GM23338 (cell line): ENCODE measurements around the gene SNPH. TPM values are rescaled to one million over a fixed set of nuclear protein-coding genes. Genes with fewer than 3 reads are reported as not detected.

ENCODE experiments used
- ATAC-seq: fragments of 200-7000 bp; cut with Tn5 transposase; 3 replicates; pipeline ENCODE4 v1.9.1; 2020
- DNase-seq: peaks from one replicate; pipeline ENCODE4 v3.0.0-alpha.2; 2015; ENCODE audit warnings: low spot score
- H2AFZ ChIP-seq: fragments of 200-600 bp; sonication (generic); 2 replicates; pipeline ENCODE4 v1.8.0; 2016; ENCODE audit warnings: antibody characterized with exemption, mild to moderate bottlenecking, moderate library complexity
- H3F3A ChIP-seq: fragments of 200-600 bp; sonication (generic); replicated peaks from 2 replicates; pipeline ENCODE4 v1.8.0; 2017; ENCODE audit warnings: antibody characterized with exemption, mixed run types, low read depth
- H3K27ac ChIP-seq: fragments of 200-600 bp; sonication (generic); 2 replicates; pipeline ENCODE4 v1.6.1; 2016; ENCODE audit warnings: low read depth
- H3K27me3 ChIP-seq: fragments of 200-600 bp; sonication (generic); 2 replicates; pipeline ENCODE4 v1.8.0; 2016; ENCODE audit warnings: mild to moderate bottlenecking, mixed run types, moderate library complexity; ENCODE audit not compliant: insufficient read depth
- H3K36me3 ChIP-seq: fragments of 200-600 bp; sonication (generic); 2 replicates; pipeline ENCODE4 v1.8.0; 2016; ENCODE audit warnings: mild to moderate bottlenecking; ENCODE audit not compliant: insufficient read depth
- H3K4me1 ChIP-seq: fragments of 200-600 bp; sonication (generic); 2 replicates; pipeline ENCODE4 v1.8.0; 2016; ENCODE audit warnings: mild to moderate bottlenecking, moderate library complexity; ENCODE audit not compliant: insufficient read depth
- H3K4me2 ChIP-seq: fragments of 200-600 bp; sonication (generic); 2 replicates; pipeline ENCODE4 v1.7.1; 2017; ENCODE audit warnings: mixed run types
- H3K4me3 ChIP-seq: fragments of 200-600 bp; sonication (generic); 2 replicates; pipeline ENCODE4 v1.6.1; 2016; ENCODE audit warnings: mixed run types
- H3K79me2 ChIP-seq: fragments of 200-600 bp; sonication (generic); replicated peaks from 2 replicates; pipeline ENCODE4 v1.8.0; 2017; ENCODE audit warnings: mild to moderate bottlenecking; ENCODE audit not compliant: insufficient read depth
- H3K9me2 ChIP-seq: fragments of 200-600 bp; sonication (generic); 2 replicates; pipeline ENCODE4 v1.8.0; 2017; ENCODE audit not compliant: insufficient read depth
- H4K20me1 ChIP-seq: fragments of 200-600 bp; sonication (generic); replicated peaks from 2 replicates; pipeline ENCODE4 v1.8.0; 2017; ENCODE audit warnings: mild to moderate bottlenecking; ENCODE audit not compliant: insufficient read depth
- H3K27ac Mint-ChIP-seq: 2 replicates; pipeline ENCODE4 v1.8.0; 2020; ENCODE audit warnings: inconsistent platforms, mild to moderate bottlenecking, moderate library complexity, mixed read lengths
- H3K27me3 Mint-ChIP-seq: 3 replicates; pipeline ENCODE4 v1.8.0; 2022; ENCODE audit warnings: low read depth, mild to moderate bottlenecking, moderate library complexity, mixed read lengths, inconsistent platforms; ENCODE audit not compliant: insufficient read depth, poor library complexity
- H3K36me3 Mint-ChIP-seq: 3 replicates; pipeline ENCODE4 v1.8.0; 2021; ENCODE audit warnings: low read depth, mild to moderate bottlenecking, inconsistent platforms, moderate library complexity, mixed read lengths
- H3K4me1 Mint-ChIP-seq: 3 replicates; pipeline ENCODE4 v1.8.0; 2020; ENCODE audit warnings: mild to moderate bottlenecking, inconsistent platforms, mixed read lengths
- H3K4me3 Mint-ChIP-seq: 3 replicates; pipeline ENCODE4 v1.8.0; 2021; ENCODE audit warnings: moderate library complexity, mild to moderate bottlenecking, inconsistent platforms, mixed read lengths
- H3K9me3 Mint-ChIP-seq: 3 replicates; pipeline ENCODE4 v1.8.0; 2020; ENCODE audit warnings: moderate library complexity, mild to moderate bottlenecking, inconsistent platforms, mixed read lengths
- CREB1 ChIP-seq: fragments of 250-450 bp; sonication (Bioruptor Pico); IDR thresholded peaks from 2 replicates; pipeline ENCODE4 v1.5.0; 2020; ENCODE audit warnings: low read depth, mild to moderate bottlenecking, moderate library complexity
- CTCF ChIP-seq, 2 experiments: fragments of 200-600 bp in 1 of 2; sonication (generic) in 1 of 2; conservative IDR thresholded peaks; 2 replicates each; pipeline versions ENCODE4 v1.5.1 to v1.6.1; 2016 to 2017; ENCODE audit warnings: antibody characterized with exemption in 2 of 2, low read depth in 2 of 2, mild to moderate bottlenecking in 2 of 2, moderate library complexity in 1 of 2
- EZH2 ChIP-seq: fragments of 200-600 bp; sonication (generic); IDR thresholded peaks from one replicate; pipeline ENCODE4 v1.8.0; 2017; ENCODE audit warnings: antibody characterized with exemption, mild to moderate bottlenecking, low read depth; ENCODE audit not compliant: unreplicated experiment
- EZH2phosphoT487 ChIP-seq: fragments of 200-600 bp; sonication (generic); IDR thresholded peaks from one replicate; pipeline ENCODE4 v1.8.1; 2018; ENCODE audit warnings: antibody characterized with exemption; ENCODE audit not compliant: unreplicated experiment
- JUNB ChIP-seq: IDR thresholded peaks from one replicate; pipeline ENCODE4 v1.6.1; 2016; ENCODE audit warnings: antibody characterized with exemption; ENCODE audit not compliant: unreplicated experiment
- NANOG ChIP-seq: IDR thresholded peaks from 2 replicates; pipeline ENCODE4 v1.6.1; 2016; ENCODE audit warnings: antibody characterized with exemption, borderline replicate concordance
- POLR2AphosphoS5 ChIP-seq: IDR thresholded peaks from 2 replicates; pipeline ENCODE4 v1.6.1; 2016; ENCODE audit warnings: antibody characterized with exemption, low read depth
- REST ChIP-seq: IDR thresholded peaks from one replicate; pipeline ENCODE4 v1.6.1; 2018; ENCODE audit warnings: antibody characterized with exemption; ENCODE audit not compliant: unreplicated experiment
- STAT1 ChIP-seq: IDR thresholded peaks from one replicate; pipeline ENCODE4 v1.6.1; 2016; ENCODE audit warnings: antibody characterized with exemption; ENCODE audit not compliant: unreplicated experiment
- ZNF114 ChIP-seq: fragments of 250-450 bp; sonication (Bioruptor Pico); IDR thresholded peaks from 2 replicates; pipeline ENCODE4 v1.5.0; 2020; ENCODE audit warnings: mild to moderate bottlenecking, moderate library complexity
- ZNF331 ChIP-seq: fragments of 250-450 bp; sonication (Bioruptor Pico); IDR thresholded peaks from 2 replicates; pipeline ENCODE4 v1.5.0; 2020; ENCODE audit warnings: low read depth, mild to moderate bottlenecking, moderate library complexity
- polyA plus RNA-seq: library from polyadenylated mRNA; unstranded; fragments of >200 nt; fragmentation: Nextera tagmentation; extraction: Ambion mirVana; gene quantifications from 2 replicates; pipeline ENCODE4 v1.2.1, GENCODE V29; 2016
- total RNA-seq: library from RNA; depleted of rRNA; stranded (reverse); fragments of >200 nt; shearing (Covaris generic); gene quantifications from 2 replicates; pipeline ENCODE4 v1.2.3, GENCODE V29; 2014

Gene SNPH
- total and polyA plus RNA-seq, 2 experiments from 2014 or later, result 1.5 to 5.8 TPM

DNA sequence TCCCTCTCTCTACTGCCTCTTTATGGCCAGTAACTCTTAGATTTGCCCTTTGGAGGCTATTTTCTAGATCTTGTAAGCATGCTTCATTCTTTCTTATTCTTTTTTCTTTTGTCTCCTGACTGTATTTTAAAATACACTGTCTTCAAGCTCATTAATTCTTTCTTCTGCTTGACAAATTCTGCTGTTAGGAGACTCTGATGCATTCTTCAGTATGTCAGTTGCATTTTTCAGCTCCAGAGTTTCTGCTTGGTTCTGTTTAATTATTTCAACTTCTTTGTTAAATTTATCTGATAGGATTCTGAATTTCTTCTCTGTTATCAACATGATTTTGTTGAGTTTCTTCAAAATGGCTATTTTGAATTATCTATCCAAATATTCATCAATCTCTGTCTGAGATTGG lies 87.9 kb downstream of the SNPH start (continued):
- no peak for TF ChIP-seq NANOG
- TF ChIP-seq REST, result no peak
- TF ChIP-seq ZNF331 (CRISPR knock-in tag), result no peak
- no peak for TF ChIP-seq CTCF (conservative IDR thresholded peaks at IDR 0.05; ENCODE audit: low read depth in 2 of 2)
- TF ChIP-seq ZNF114 (CRISPR knock-in tag), result no peak
- no peak for TF ChIP-seq CREB1
- TF ChIP-seq EZH2phosphoT487, result no peak
- no peak for TF ChIP-seq JUNB

- no peaks in the 10 kb centered on the region for H3F3A ChIP-seq
- Mint-ChIP-seq H3K36me3 (peaks cover 29% of the 10 kb centered on the region), H3K27me3 (no peaks in the 10 kb centered on the region), H3K4me1 (no peaks in the 10 kb centered on the region), H3K9me3 (no peaks in the 10 kb centered on the region; the same call in 2 of the 3 replicates), H3K27ac (no peak overlapping the region), H3K4me3 (no peak overlapping the region)
- H3K27me3 ChIP-seq, result no peaks in the 10 kb centered on the region
- no peak overlapping the region for H2AFZ ChIP-seq
- no peak for DNase-seq
- no peak overlapping the region for H3K4me3 ChIP-seq
- no peak overlapping the region for H3K4me2 ChIP-seq
- no peaks in the 10 kb centered on the region for H3K9me2 ChIP-seq
- no peak overlapping the region for H3K27ac ChIP-seq
- no peaks in the 10 kb centered on the region for H3K79me2 ChIP-seq
- H3K4me1 ChIP-seq, result no peaks in the 10 kb centered on the region
- peaks cover 6% of the 10 kb centered on the region for H4K20me1 ChIP-seq
- H3K36me3 ChIP-seq, result no peaks in the 10 kb centered on the region
- no peak for ATAC-seq
- TF ChIP-seq EZH2phosphoT487, result no peak
- no peak for TF ChIP-seq ZNF114 (CRISPR knock-in tag)
- no peak for TF ChIP-seq REST
- no peak for TF ChIP-seq ZNF331 (CRISPR knock-in tag)
- no peak for TF ChIP-seq STAT1
- TF ChIP-seq EZH2, result no peak
- no peak for TF ChIP-seq CREB1
- TF ChIP-seq POLR2AphosphoS5, result no peak
- TF ChIP-seq CTCF (conservative IDR thresholded peaks at IDR 0.05; ENCODE audit: low read depth in 2 of 2), result no peak
- TF ChIP-seq JUNB, result no peak
These were observed 92.0 kb downstream of the SNPH start for GRCh38 chr20:1357921-1358671.
